ENCODE data around the gene SASH1. TPM values are rescaled to one million over a fixed set of nuclear protein-coding genes. Genes with fewer than 3 reads are reported as not detected.

Gene SASH1
- total RNA-seq, 1 donor from 2014 or later: 112 TPM

GRCh38 chr6:148436466-148436865 is 93.8 kb downstream of the SASH1 start:
- DNase-seq: no peak

- DNase-seq: no peak
Observed at GRCh38 chr6:148438632-148439031, 96.0 kb downstream of the SASH1 start.

DNA sequence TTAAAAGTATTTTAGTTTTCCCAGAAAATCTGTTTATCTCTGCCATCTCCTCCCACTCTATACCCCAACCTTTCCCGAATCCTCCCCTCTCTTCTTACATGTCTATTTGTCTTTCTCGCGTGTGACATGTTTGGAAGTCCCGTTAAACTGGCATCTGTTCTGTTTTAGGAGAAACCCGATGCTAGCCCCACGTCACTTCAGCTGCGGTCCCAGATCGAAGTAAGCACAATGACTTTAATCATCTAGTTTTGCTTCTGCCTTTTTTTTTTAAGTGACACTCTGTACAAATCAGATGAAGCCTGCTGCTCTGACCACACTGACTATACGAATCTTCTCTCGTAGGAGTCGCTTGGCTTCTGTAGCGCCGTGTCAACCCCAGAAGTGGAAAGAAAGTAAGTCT is 97.4 kb downstream of the SASH1 start:
- no peak for DNase-seq

GRCh38 chr6:148440877-148441453 is 98.3 kb downstream of the SASH1 start:
- DNase-seq: peak; percentile 97

DNA sequence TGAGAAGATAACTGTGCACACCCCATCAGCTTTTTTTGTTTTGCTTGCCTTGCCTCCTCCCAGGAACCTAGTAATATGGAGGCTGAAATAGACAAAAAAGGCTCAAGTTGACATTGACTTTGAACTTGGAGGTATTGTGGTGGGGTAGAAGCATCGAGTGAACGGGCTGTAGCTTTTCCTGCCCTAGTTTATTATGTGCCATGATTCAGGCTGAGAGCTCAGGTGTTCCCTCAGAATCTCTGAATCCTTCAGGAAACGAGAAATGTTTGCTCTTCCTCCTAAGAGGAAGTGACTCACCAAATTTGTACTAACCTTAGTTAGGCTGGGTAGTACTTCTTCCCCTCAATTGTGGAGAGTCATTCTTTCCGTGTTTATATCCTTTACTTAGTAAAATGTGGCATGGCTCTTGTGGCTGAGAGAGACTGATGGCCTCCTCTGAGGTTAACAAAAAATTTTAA is 98.8 kb downstream of the SASH1 start:
- DNase-seq: peak; percentile 94

DNA sequence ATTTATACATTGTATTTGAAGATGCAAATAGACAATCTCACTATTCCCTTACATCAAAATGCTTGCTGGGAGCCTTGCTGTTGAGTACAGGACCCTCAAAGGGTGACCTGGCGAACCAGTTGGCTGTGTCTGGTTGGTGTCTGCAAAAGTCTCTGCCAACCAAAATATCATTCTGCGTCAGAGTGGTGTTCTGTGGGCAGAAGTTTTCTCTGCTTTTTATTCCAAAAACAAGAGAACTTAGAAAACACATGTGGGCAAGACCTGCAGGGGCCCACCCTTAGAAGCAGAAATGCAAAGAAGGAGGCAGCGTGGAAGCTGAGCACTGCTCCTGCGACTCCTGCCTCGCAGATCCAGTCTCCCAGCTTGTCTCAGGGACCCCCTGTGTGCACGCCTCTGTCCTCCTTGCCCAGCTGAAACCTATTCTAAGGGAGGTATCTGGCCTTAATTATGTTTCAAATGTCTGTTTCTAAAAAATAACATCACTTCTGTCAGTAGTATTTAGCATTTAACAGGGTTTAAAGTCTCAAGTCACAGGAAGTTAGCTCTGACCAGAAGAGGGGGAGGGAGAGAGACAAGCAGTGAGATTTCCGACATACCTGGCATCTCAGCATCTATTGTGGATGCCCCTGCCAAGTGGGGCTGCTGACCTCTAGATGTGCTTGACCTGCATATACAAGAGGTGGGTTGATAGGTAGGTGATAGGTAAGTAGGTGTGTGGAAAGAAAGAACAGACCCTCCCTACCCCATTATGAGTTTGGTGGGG is 101.3 kb downstream of the SASH1 start:
- DNase-seq: no peak

GRCh38 chr6:148445116-148445515 is 102.5 kb downstream of the SASH1 start:
- DNase-seq: no peak

DNA sequence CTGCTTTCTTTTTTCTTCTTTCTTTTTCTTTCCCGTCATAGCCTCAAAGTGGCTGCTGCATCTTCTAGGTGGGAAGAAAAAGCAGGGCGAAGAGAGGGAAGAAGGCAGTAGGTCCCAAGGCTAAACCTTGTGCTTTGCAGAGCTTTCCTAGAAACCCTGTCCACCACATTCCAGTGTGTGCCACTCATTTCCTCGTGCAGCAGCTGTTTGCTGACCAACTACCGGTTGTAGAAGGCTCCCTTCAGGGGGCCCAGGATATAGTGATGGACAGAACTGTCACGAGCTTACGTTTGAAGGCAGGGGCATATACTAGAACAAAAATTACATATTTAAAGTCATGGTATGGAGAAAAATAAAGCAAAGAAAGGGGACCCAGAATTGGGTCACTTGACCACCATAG is 103.0 kb downstream of the SASH1 start:
- peak; percentile 87 for DNase-seq

- no peak for DNase-seq
Observed at GRCh38 chr6:148446681-148447080, 104.0 kb downstream of the SASH1 start.

GRCh38 chr6:148447521-148448230 is 105.0 kb downstream of the SASH1 start:
- DNase-seq: no peak

DNA sequence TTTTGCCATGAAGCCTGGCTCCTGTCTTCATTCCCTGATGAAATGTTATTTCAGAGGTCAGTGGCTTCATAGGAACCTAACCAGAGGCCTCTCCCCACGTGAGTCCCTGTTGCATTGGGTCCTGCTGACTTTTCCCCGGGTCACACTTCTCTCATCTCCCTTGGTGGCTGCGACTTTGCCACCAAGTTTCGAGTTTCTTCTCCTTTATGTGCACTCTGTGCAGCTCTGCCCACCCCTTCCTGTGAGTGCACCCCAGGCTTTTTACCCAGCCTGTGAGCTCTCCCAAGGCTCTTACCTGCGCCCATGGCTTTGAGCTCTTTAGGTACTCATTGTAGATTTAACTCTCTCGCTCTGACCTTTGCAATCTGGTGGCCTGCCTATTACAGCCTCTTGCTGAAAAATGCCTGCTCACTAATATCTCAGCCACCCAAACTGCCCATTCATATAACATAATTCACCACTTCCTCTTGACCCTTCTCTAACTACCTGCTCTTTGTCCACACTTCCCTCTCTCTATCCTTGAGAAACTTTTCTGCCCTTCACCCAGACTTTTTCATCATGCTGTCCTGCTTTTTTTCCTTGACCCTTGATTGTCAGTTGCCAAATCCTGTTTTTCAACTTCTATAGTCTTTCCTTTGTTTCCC is 105.9 kb downstream of the SASH1 start:
- no peak for DNase-seq

GRCh38 chr6:148450866-148451265 is 108.2 kb downstream of the SASH1 start:
- DNase-seq: no peak

- DNase-seq: peak; percentile 37
Observed at GRCh38 chr6:148451690-148452089, 109.1 kb downstream of the SASH1 start.

DNA sequence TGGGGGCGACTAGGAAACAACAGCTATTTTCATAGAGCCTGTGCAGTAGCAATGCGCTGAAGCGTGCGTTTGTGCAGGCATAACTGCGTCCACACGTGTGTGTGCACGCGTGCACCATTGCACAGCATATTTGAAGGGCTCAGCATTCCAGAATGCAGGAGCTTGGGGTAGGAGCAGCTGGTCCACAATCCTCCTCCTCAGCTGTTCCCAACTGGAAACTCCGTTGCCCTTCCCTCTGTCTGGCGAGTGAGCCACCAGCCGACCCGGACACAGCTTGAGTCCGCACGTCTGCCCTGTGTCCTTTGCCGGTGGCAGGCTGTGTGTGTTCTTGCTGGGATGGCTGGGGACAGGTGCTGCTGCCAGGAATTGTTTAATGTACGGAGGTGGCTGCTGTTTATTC is 110.2 kb downstream of the SASH1 start:
- no peak for DNase-seq

- no peak for DNase-seq
Observed at GRCh38 chr6:148453906-148454305, 111.3 kb downstream of the SASH1 start.

GRCh38 chr6:148455225-148455624 is 112.6 kb downstream of the SASH1 start:
- peak; percentile 99 for DNase-seq

- peak; percentile 86 for DNase-seq
Observed at GRCh38 chr6:148455674-148456558, 113.3 kb downstream of the SASH1 start.

DNA sequence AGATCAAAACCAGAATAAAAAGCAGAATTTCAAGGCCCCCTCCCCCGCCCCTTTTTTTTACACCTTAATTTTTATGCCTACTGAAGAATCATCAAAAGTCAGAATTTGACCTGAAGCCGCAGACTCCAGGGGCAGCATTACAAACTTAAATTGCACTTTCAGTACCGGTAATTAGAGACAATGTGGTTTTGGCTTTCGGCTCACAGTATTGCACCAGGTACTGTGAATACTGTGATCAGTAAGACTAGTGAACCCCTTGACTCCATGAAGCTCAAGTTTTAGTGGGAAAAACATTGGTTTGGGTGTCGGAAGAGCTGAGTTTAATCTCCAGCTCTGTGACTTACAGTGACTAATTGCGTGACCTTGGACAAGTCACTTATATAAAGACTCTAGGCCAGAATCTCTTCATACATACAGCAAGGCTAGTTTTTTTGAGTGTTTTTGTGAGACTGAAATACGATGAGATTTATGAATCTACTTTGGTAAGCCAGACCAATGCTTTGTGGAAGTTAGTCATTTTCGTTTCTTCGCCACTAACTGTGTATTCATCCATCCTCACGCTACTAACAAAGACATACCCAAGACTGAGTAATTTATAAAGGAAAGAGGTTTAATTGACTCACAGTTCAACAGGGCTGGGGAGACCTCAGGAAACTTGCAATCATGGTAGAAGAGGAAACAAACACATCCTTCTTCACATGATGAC is 114.7 kb downstream of the SASH1 start:
- peak; percentile 97 for DNase-seq

DNA sequence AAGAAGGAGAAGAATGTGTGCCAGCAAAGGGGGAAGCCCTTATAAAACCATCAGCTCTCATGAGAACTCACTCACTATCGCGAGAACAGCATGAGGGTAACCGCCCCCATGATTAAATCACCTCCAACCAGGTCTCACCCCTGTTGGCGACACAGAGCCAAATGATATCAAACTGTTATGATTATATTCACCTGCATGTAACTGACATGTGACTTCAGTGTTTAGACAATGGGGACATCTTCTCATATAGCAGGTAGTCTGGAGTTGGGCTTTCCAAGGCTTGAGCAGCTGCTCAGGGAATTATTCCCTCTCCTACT is 115.2 kb downstream of the SASH1 start:
- no peak for DNase-seq

DNA sequence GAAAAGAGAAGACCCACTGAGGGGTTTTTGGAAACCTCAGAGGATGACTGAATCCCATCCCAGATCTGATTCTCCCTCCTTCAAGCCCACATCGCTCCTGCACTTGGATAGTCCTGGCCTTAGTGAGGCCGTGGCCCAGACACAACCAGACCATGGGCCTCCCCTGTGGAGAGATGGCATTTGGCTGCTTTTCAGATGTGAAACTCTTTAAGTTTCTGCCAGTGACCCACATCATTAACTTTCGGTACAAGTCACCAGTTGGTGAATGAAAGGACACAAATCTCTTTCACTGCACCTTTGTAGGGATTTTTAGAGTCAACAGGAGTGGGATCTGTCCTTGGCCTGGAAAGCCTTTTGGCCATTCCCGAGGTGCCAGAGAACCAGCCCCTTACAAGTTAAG is 116.6 kb downstream of the SASH1 start:
- no peak for DNase-seq

DNA sequence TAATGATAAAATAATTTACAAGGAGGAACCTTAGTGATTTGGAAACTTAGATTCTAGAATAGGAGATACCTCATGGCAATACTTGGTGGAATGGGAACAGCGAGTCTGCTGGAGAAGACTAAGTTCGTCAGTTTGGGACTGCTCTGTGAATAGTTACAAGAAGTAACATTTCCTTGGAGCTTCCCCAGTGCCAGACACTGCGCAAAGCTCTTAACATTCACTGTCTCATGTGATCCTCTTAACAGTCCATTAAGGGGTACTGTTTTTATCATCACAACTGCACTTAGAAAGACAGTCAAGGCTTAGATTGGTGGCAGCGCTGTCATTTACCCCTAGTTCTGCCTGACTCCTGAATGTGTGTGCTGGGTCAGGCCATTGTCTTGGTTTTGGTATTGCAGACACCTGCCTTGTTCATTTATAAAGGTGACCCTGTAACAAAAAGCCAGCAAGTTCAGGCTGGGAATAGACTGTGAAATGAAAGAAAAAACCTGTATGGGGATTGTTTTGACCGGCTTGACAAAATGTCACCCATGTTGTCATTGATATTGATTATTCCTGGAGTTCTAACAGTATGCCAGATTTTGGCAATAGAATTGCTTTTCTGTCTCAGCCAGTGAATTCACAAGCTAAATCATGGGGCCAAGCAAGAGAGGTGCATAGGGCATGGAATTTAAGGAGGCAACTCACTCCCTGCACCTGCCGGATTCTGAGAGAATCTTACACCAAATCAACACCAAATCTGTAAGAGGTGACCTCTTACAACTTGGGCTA is 118.4 kb downstream of the SASH1 start:
- DNase-seq: no peak

All from dermis blood vessel endothelial cell (primary cell).